Activated CD4-positive, alpha-beta T cell treated with anti-CD3 and anti-CD28 coated beads, Interleukin-2, amount 50 U/mL, for 24 hours (primary cell): ENCODE results near the gene CYP4F3.
"Not testable (repeated sequence)": the region's sequence is repeated elsewhere in the genome, so short reads cannot be mapped to it uniquely, and the experiment has no call there.

Experiments
- DNase-seq, 2 donors: peaks; one replicate each; pipeline ENCODE4 v3.0.0-alpha.2; 2020; ENCODE audit warnings: low read depth in 1 of 2, low spot score in 1 of 2

Gene CYP4F3

GRCh38 chr19:15666883-15667282 is 26.2 kb downstream of the CYP4F3 start:
- no peak for DNase-seq

DNA sequence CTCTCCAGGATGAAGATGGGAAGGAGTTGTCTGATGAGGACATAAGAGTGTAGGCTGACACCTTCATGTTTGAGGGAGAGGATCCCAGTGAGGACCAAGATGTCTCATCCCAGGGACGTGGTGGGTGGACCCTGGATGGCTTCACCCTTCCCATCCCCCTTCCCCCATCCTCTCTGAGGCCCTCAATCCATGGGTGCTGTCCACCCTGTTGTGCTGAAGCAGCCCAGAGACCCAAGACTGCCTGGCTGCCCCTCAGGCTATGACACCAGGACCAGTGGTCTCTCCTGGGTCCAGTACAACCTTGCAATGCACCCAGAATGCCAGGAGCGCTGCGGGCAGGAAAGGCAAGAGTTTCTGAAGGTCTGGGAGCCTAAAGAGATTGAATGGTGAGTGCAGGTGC is 28.7 kb downstream of the CYP4F3 start:
- DNase-seq: no peak

- no peak for DNase-seq
Measured at GRCh38 chr19:15669891-15670290, 29.2 kb downstream of the CYP4F3 start.

GRCh38 chr19:15671237-15671821 is 30.6 kb downstream of the CYP4F3 start:
- no peak for DNase-seq

DNA sequence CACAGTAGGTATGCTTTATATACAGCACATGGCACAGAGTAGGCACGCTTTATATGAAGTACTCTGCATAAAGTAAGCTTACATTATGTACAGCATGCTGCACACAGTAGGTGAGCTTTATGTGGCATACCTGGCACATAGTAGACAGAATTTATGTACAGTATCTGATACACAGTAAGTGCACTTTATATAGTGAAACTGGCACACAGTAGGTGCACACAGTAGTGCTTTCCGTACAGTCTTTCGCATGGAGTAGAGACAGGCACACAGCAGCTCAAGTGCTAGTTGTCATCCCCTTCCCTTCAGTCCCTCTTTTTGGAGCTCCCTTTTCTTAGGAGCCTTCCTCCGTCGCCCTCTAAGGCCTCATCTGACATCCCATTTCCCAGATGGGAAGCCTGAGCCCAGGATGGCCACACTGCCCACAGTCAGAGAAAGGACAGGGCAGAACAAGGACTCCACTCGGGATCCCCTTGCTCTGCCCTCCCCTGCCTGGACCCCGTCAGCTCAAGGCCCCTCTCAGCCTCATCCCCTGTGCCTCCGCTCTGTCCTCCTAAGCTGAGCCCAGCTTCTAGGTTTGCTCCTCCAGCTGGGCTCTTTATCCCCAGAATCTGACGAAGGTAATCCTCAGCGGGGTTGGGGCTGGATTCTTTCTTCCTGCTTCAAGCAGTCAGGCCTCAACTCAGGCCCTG is 31.3 kb downstream of the CYP4F3 start:
- no peak for DNase-seq

DNA sequence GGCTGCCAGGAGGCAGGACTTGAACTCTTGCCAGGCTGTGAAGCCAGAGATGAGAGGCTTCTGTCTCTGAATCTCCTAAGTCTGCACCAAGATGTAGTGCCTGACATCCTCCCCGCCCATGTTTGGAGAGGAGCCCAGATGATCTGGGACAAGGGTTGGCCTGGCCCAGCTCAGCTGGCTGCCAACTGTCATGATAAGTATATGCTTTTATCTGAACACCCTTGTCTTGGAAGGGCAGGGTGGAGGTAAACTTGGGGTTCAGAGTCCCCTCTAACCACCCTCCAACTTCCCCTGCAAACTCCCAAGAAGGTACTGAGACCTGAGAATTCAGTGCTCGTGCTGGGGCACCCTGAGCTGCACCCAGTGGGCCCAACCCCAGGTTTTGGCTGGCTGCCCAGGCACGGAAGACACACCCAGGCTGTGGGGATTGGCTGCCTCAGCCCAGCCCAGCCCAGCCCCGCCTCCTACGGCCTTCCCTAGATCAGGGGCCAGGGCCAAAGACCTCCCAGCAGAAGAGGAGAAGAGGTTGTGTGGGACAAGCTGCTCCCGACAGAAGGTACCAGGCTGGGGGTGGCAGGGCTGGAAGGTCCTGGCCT is 32.0 kb downstream of the CYP4F3 start, which contains the start of gene CYP4F12:
CYP4F12 (plus strand) TSS at position 508 of the 596 bp plus-strand sequence. CDS start 443 bp downstream, outside the sequence.
- DNase-seq: no peak

DNA sequence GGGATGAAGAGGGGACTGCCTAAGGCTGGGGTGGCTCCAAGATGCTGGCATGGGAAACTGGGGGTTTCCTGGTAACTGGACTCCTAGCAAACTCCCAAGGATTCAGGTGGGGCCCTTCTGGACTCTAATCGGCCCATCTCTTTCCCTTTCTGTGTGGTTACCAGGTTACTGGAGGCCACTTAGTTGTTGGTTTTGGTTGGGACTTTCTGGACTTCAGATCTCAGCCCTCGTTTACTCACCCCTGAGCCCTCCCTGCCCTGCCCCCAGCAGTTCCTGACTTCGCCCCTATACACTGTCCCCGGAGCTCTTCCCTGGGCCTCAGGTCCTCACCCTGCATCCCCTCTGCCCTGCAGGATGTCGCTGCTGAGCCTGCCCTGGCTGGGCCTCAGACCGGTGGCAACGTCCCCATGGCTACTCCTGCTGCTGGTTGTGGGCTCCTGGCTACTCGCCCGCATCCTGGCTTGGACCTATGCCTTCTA is 32.5 kb downstream of the CYP4F3 start:
- no peak for DNase-seq

- DNase-seq: no peak
Measured at GRCh38 chr19:15675560-15675959, 34.9 kb downstream of the CYP4F3 start.

DNA sequence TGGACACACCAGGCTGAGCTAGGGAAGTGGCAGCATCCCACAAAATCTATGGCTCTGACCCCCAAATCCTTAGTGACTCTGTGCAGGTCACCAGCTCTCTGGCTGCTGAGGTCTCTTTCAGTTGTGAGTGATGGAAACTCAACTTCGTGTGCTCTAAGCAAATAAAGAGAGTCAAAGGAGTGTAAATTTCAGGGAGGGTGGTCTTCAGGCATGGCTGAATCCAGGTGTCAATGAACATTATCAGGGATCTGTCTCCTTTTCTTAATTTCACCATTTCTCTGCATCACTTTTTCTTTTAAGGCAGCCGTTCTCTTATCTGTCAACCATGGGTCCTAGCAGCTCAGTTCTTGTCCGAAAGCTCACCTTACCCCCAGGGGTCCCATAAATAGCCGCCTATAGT is 38.4 kb downstream of the CYP4F3 start:
- no peak for DNase-seq

- DNase-seq: not testable (repeated sequence)
Measured at GRCh38 chr19:15679865-15680264, 39.2 kb downstream of the CYP4F3 start.

DNA sequence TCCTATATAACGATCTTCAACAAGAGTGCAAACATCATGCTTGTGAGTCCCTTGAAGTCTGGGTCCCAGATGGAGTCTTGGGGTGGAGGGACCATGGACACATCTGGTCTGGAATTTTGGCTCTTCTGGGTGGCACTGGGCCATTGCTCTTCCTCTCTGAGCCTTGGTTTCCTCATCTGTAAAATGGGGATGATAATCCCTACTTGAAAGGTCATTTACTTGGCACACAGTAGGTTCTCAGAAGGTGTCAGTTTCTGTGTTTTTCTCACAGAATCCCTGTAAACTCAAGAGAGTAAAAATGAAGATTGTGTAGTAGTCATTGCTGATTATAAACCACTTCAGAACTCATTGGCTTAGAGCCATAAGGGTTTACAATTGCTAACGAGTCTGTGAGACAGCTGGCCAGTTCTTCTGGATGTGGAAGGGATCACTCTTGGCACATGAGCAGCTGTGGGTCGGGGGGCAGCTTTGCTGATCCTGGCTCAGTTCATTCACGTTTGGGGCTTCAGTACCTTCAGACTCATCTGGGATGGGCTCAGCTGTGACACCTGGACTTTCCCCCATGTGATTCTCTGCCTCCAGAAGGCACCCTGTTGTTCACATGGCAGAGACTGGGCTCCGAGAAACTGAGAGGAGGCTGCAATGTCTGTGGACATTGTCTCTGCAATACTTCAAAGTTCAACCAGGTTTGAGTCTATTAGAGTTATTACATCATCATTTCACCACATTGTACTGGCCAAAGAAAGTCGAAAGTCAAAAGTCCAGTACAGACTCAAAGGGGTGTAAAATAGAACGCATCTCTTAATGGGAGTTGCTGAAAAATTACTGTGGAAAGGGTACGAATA is 40.0 kb downstream of the CYP4F3 start:
- no peak for DNase-seq

DNA sequence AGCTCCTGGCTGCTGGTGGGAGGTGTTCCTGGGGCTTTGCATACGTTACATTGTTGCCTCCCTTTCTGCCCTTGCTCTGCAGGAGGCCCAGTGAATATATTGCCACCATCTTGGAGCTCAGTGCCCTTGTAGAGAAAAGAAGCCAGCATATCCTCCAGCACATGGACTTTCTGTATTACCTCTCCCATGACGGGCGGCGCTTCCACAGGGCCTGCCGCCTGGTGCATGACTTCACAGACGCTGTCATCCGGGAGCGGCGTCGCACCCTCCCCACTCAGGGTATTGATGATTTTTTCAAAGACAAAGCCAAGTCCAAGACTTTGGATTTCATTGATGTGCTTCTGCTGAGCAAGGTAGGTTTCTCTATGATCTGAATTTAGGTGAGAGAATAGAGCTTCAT is 42.7 kb downstream of the CYP4F3 start:
- DNase-seq: no peak

GRCh38 chr19:15684828-15685227 is 44.1 kb downstream of the CYP4F3 start:
- DNase-seq: no peak

- no peak for DNase-seq
Measured at GRCh38 chr19:15696654-15697194, 56.0 kb downstream of the CYP4F3 start.

- no peak for DNase-seq
Measured at GRCh38 chr19:15701757-15702533, 61.2 kb downstream of the CYP4F3 start.

- DNase-seq: peak in 1 of 2 donors; percentile 1
Measured at GRCh38 chr19:15702534-15702930, 61.8 kb downstream of the CYP4F3 start.
